ENCODE results near the gene EPHB2. TPM values are rescaled to one million over a fixed set of nuclear protein-coding genes. Genes with fewer than 3 reads are reported as not detected.

EPHB2 gene
- total RNA-seq, 2 donors from 2014 or later = 0.04 TPM; not detected in 1

- Mint-ChIP-seq H3K4me3 (no peak overlapping the region), H3K36me3 (ENCODE audit: low read depth) (no peaks in the 10 kb centered on the region), H3K4me1 (no peaks in the 10 kb centered on the region), H3K27me3 (peaks cover 14% of the 10 kb centered on the region), H3K27ac (no peak overlapping the region), H3K9me3 (no peaks in the 10 kb centered on the region)
- ATAC-seq (replicated peaks) = no peak
Observed at GRCh38 chr1:22865736-22866135, 155.1 kb downstream of the EPHB2 start.

- Mint-ChIP-seq H3K9me3 (no peaks in the 10 kb centered on the region), H3K36me3 (ENCODE audit: low read depth) (no peaks in the 10 kb centered on the region), H3K27me3 (peaks cover 14% of the 10 kb centered on the region), H3K27ac (no peak overlapping the region), H3K4me1 (no peaks in the 10 kb centered on the region), H3K4me3 (no peak overlapping the region)
- no peak for ATAC-seq (replicated peaks)
Observed at GRCh38 chr1:22866868-22867267, 156.2 kb downstream of the EPHB2 start.

GRCh38 chr1:22868331-22868730 lies 157.7 kb downstream of the EPHB2 start:
- Mint-ChIP-seq H3K4me3 (no peak overlapping the region), H3K27ac (no peak overlapping the region), H3K36me3 (ENCODE audit: low read depth) (no peaks in the 10 kb centered on the region), H3K9me3 (no peaks in the 10 kb centered on the region), H3K27me3 (peaks cover 14% of the 10 kb centered on the region), H3K4me1 (no peaks in the 10 kb centered on the region)
- ATAC-seq (replicated peaks) = no peak

GRCh38 chr1:22869325-22869724 lies 158.7 kb downstream of the EPHB2 start:
- no peaks in the 10 kb centered on the region for H3K9me3 Mint-ChIP-seq
- H3K27me3 Mint-ChIP-seq = peaks cover 14% of the 10 kb centered on the region
- no peak overlapping the region for H3K4me3 Mint-ChIP-seq
- no peaks in the 10 kb centered on the region for H3K36me3 Mint-ChIP-seq (ENCODE audit: low read depth)
- H3K27ac Mint-ChIP-seq = no peak overlapping the region
- no peak for ATAC-seq (replicated peaks)
- H3K4me1 Mint-ChIP-seq = no peaks in the 10 kb centered on the region

GRCh38 chr1:22870201-22870871 lies 159.7 kb downstream of the EPHB2 start:
- Mint-ChIP-seq H3K9me3 (no peaks in the 10 kb centered on the region), H3K4me3 (no peak overlapping the region), H3K27me3 (peaks cover 14% of the 10 kb centered on the region), H3K27ac (no peak overlapping the region), H3K36me3 (ENCODE audit: low read depth) (no peaks in the 10 kb centered on the region), H3K4me1 (no peaks in the 10 kb centered on the region)
- no peak for ATAC-seq (replicated peaks)

- peaks cover 9% of the 10 kb centered on the region for H3K27me3 Mint-ChIP-seq
- no peaks in the 10 kb centered on the region for H3K4me1 Mint-ChIP-seq
- H3K9me3 Mint-ChIP-seq = no peaks in the 10 kb centered on the region
- no peak overlapping the region for H3K4me3 Mint-ChIP-seq
- H3K27ac Mint-ChIP-seq = no peak overlapping the region
- ATAC-seq (replicated peaks) = no peak
- no peaks in the 10 kb centered on the region for H3K36me3 Mint-ChIP-seq (ENCODE audit: low read depth)
Observed at GRCh38 chr1:22872981-22873664, 162.5 kb downstream of the EPHB2 start.

- H3K36me3 Mint-ChIP-seq (ENCODE audit: low read depth) = no peaks in the 10 kb centered on the region
- H3K9me3 Mint-ChIP-seq = no peaks in the 10 kb centered on the region
- H3K4me3 Mint-ChIP-seq = no peak overlapping the region
Observed at GRCh38 chr1:22874785-22875184, 164.1 kb downstream of the EPHB2 start.

GRCh38 chr1:22875241-22875640 lies 164.6 kb downstream of the EPHB2 start:
- H3K36me3 Mint-ChIP-seq (ENCODE audit: low read depth) = no peaks in the 10 kb centered on the region
- no peak for ATAC-seq (replicated peaks)
- H3K4me3 Mint-ChIP-seq = no peak overlapping the region
- no peaks in the 10 kb centered on the region for H3K9me3 Mint-ChIP-seq
- no peaks in the 10 kb centered on the region for H3K4me1 Mint-ChIP-seq
- peaks cover 4% of the 10 kb centered on the region for H3K27me3 Mint-ChIP-seq
- no peak overlapping the region for H3K27ac Mint-ChIP-seq

More at GRCh38 chr1:22874785-22875184, 164.1 kb downstream of the EPHB2 start:
- peaks cover 4% of the 10 kb centered on the region for H3K27me3 Mint-ChIP-seq
- no peak for ATAC-seq (replicated peaks)
- no peaks in the 10 kb centered on the region for H3K4me1 Mint-ChIP-seq
- no peak overlapping the region for H3K27ac Mint-ChIP-seq

GRCh38 chr1:22875841-22876240 lies 165.2 kb downstream of the EPHB2 start:
- H3K27ac Mint-ChIP-seq = no peak overlapping the region

GRCh38 chr1:22876359-22877111 lies 165.9 kb downstream of the EPHB2 start:
- no peak overlapping the region for H3K27ac Mint-ChIP-seq
- no peak overlapping the region for H3K4me3 Mint-ChIP-seq
- no peaks in the 10 kb centered on the region for H3K4me1 Mint-ChIP-seq
- H3K27me3 Mint-ChIP-seq = peaks cover 4% of the 10 kb centered on the region
- no peak for ATAC-seq (replicated peaks)
- H3K9me3 Mint-ChIP-seq = no peaks in the 10 kb centered on the region
- no peaks in the 10 kb centered on the region for H3K36me3 Mint-ChIP-seq (ENCODE audit: low read depth)

More at GRCh38 chr1:22875841-22876240, 165.2 kb downstream of the EPHB2 start:
- Mint-ChIP-seq H3K4me1 (no peaks in the 10 kb centered on the region), H3K4me3 (no peak overlapping the region), H3K9me3 (no peaks in the 10 kb centered on the region), H3K27me3 (peaks cover 4% of the 10 kb centered on the region), H3K36me3 (ENCODE audit: low read depth) (no peaks in the 10 kb centered on the region)
- ATAC-seq (replicated peaks) = no peak

GRCh38 chr1:22877112-22877915 lies 166.7 kb downstream of the EPHB2 start:
- Mint-ChIP-seq H3K4me1 (no peaks in the 10 kb centered on the region), H3K36me3 (ENCODE audit: low read depth) (no peaks in the 10 kb centered on the region), H3K9me3 (no peaks in the 10 kb centered on the region), H3K27ac (no peak overlapping the region), H3K4me3 (no peak overlapping the region), H3K27me3 (peaks cover 4% of the 10 kb centered on the region)
- no peak for ATAC-seq (replicated peaks)

- no peak overlapping the region for H3K4me3 Mint-ChIP-seq
- peaks cover 4% of the 10 kb centered on the region for H3K27me3 Mint-ChIP-seq
- ATAC-seq (replicated peaks) = no peak
- H3K27ac Mint-ChIP-seq = no peak overlapping the region
- no peaks in the 10 kb centered on the region for H3K4me1 Mint-ChIP-seq
- no peaks in the 10 kb centered on the region for H3K36me3 Mint-ChIP-seq (ENCODE audit: low read depth)
- H3K9me3 Mint-ChIP-seq = no peaks in the 10 kb centered on the region
Observed at GRCh38 chr1:22877980-22878379, 167.3 kb downstream of the EPHB2 start.

GRCh38 chr1:22878626-22879025 lies 168.0 kb downstream of the EPHB2 start:
- Mint-ChIP-seq H3K9me3 (no peaks in the 10 kb centered on the region), H3K27me3 (peaks cover 4% of the 10 kb centered on the region), H3K36me3 (ENCODE audit: low read depth) (no peaks in the 10 kb centered on the region), H3K27ac (no peak overlapping the region), H3K4me1 (no peaks in the 10 kb centered on the region), H3K4me3 (no peak overlapping the region)
- ATAC-seq (replicated peaks) = no peak

- H3K36me3 Mint-ChIP-seq (ENCODE audit: low read depth) = no peaks in the 10 kb centered on the region
- peaks cover 4% of the 10 kb centered on the region for H3K27me3 Mint-ChIP-seq
- no peaks in the 10 kb centered on the region for H3K9me3 Mint-ChIP-seq
- ATAC-seq (replicated peaks) = no peak
- H3K27ac Mint-ChIP-seq = no peak overlapping the region
- peaks cover under 1% of the 10 kb centered on the region for H3K4me1 Mint-ChIP-seq
- no peak overlapping the region for H3K4me3 Mint-ChIP-seq
Observed at GRCh38 chr1:22879445-22879844, 168.8 kb downstream of the EPHB2 start.

Measured in activated T-helper 17 cell treated with anti-CD3 and anti-CD28 coated beads, Interleukin-2, amount 50 U/mL, for 72 hours (primary cell).